Central memory CD8-positive, alpha-beta T cell (primary cell): ENCODE results near the gene EAPP.
"Not testable (repeated sequence)": the region's sequence is repeated elsewhere in the genome, so short reads cannot be mapped to it uniquely, and the experiment has no call there.

Experiments
- ATAC-seq: fragments of 150-1000 bp; cut with Tn5 transposase; replicated peaks from 2 replicates; pipeline ENCODE4 v1.10.0; 2022; ENCODE audit warnings: mild to moderate bottlenecking, moderate FRiP score, moderate number of reproducible peaks; ENCODE audit not compliant: poor library complexity, severe bottlenecking; ENCODE audit errors: extremely low read depth
- DNase-seq, 2 donors: peaks; one replicate each; pipeline ENCODE4 v3.0.0; 2021; ENCODE audit warnings: low spot score in 2 of 2
- H3K27ac Mint-ChIP-seq: one replicate; pipeline ENCODE4 v1.8.0; 2022; ENCODE audit warnings: low read depth, mild to moderate bottlenecking, moderate library complexity, mixed read lengths
- H3K27me3 Mint-ChIP-seq: one replicate; pipeline ENCODE4 v1.8.0; 2022; ENCODE audit warnings: mixed read lengths
- H3K36me3 Mint-ChIP-seq: one replicate; pipeline ENCODE4 v1.8.0; 2022; ENCODE audit warnings: mild to moderate bottlenecking, moderate library complexity, mixed read lengths; ENCODE audit not compliant: insufficient read depth
- H3K4me1 Mint-ChIP-seq: one replicate; pipeline ENCODE4 v1.8.0; 2022; ENCODE audit warnings: mixed read lengths
- H3K4me3 Mint-ChIP-seq: one replicate; pipeline ENCODE4 v1.8.0; 2022; ENCODE audit warnings: mild to moderate bottlenecking, moderate library complexity, mixed read lengths
- H3K9me3 Mint-ChIP-seq: one replicate; pipeline ENCODE4 v1.8.0; 2022; ENCODE audit warnings: mixed read lengths

EAPP gene

DNA sequence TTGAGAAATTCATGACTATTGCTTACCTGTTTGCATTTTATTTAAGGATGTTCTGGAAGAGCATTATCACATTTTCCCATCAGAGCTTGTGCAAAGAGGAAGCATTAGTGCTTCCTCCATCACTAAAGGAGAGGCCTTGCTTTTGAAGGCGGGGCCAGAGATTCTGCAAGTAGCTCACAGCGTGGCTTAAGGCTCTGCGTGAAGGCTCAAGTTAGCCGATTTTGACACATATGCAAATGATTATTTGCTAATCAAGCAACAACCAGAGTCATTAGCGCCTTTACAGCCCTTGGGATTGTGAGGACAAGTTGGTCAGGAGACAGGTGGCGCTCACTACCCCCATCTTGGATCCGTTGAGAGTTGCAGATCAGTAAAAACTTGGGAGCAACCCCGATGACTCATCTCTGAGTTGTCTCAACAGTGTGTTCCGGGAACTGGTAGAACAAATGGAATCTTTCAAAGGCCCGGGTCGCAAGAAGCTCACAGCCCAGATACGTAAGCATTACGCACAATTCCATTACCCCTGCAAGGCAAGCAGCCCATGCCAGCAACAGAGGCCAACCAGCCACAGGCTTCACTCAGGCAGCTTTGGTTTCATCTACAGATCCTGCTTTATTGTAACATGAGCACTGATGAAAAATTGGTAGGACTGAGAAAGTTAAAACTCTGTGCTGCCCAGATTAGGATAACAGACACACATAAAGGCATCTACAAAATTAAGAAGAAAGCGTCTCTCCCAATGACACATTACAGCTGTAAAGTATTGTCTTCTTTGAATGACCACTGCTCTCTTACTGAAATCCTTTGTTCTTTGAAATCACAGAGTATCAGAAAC, 42.6 kb downstream of the EAPP start:
- no peak for ATAC-seq
- Mint-ChIP-seq H3K4me1 (no peaks in the 10 kb centered on the region), H3K27me3 (peaks cover 10% of the 10 kb centered on the region), H3K9me3 (no peaks in the 10 kb centered on the region), H3K27ac (no peak overlapping the region), H3K4me3 (no peak overlapping the region), H3K36me3 (no peaks in the 10 kb centered on the region)
- DNase-seq, result no peak

DNA sequence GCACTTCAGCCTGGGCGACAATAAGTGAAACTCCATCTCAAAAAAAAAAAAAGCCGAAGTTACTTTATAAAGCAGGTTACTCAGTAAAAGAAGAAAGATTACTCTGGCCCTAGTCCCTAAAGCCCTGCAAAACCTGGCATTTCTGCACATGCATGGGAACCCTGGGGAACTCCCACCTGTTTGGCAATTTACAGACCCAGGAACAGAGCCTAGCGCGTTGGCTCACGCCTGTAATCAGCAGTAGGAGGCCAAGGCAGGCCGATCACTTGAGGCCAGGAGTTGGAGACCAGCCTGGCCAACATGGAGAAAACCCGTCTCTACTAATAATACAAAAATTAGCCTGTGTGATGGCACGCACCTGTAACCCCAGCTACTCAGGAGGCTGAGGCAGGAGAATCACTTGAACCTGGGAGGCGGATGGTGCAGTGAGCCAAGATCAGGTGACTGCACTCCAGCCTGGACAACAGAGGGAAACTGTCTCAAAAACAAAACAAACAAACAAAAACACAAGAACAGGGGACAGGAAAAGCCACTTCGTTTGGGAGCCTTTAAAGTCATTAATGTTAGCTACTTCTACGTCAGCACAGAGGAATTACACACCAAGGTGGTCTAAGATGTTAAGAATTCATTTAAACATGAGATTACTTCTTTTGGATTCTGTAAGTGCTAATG, 43.4 kb downstream of the EAPP start:
- Mint-ChIP-seq H3K9me3 (no peaks in the 10 kb centered on the region), H3K4me1 (no peaks in the 10 kb centered on the region), H3K36me3 (no peaks in the 10 kb centered on the region), H3K4me3 (no peak overlapping the region), H3K27ac (no peak overlapping the region), H3K27me3 (peaks cover 16% of the 10 kb centered on the region)
- DNase-seq, result no peak
- no peak for ATAC-seq

DNA sequence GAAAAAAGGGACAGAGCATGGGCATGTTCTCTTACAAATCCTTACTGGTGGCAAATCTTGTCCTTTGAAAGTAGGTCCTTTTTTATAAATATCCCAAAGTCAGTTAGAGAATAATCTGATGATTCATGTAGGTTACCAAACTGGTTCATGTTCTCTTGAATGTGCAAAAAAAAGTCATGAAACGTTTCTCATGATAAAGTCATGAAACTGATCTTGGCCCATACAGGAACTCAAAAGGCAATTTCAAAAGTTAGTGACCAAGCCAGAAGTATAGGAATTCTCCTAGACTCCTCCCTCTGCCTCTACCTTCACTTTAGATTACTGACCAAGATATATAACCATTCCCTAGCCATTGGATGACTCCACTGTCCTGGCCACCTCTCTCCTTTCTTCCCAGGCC, 50.2 kb downstream of the EAPP start:
- no peaks in the 10 kb centered on the region for H3K4me1 Mint-ChIP-seq
- DNase-seq (no peak), ATAC-seq (no peak)
- peaks cover 2% of the 10 kb centered on the region for H3K36me3 Mint-ChIP-seq
- H3K27ac Mint-ChIP-seq, result no peak overlapping the region
- H3K9me3 Mint-ChIP-seq, result no peaks in the 10 kb centered on the region
- no peak overlapping the region for H3K4me3 Mint-ChIP-seq
- peaks cover 20% of the 10 kb centered on the region for H3K27me3 Mint-ChIP-seq

DNA sequence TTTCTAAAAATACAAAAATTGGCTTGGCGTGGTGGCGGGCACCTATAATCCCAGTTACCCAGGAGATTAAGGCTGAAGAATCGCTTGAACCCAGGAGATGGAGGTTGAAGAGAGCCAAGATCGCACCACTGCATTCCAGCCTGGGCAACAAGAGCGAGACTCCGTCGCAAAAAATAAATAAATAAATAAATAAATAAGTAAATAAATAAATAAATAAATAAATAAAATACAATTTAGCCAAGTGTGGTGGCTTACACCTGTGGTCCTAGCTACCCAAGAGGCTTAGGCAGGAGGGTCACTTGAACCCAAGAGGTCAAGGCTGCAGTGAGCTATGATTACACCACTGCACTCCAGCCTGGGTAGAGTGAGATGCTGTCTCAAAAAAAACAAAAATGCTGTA, 51.0 kb downstream of the EAPP start:
- ATAC-seq, result no peak
- DNase-seq, result no peak
- Mint-ChIP-seq H3K4me3 (no peak overlapping the region), H3K27ac (no peak overlapping the region), H3K36me3 (peaks cover 2% of the 10 kb centered on the region), H3K4me1 (no peaks in the 10 kb centered on the region), H3K9me3 (no peaks in the 10 kb centered on the region), H3K27me3 (peaks cover 20% of the 10 kb centered on the region)

DNA sequence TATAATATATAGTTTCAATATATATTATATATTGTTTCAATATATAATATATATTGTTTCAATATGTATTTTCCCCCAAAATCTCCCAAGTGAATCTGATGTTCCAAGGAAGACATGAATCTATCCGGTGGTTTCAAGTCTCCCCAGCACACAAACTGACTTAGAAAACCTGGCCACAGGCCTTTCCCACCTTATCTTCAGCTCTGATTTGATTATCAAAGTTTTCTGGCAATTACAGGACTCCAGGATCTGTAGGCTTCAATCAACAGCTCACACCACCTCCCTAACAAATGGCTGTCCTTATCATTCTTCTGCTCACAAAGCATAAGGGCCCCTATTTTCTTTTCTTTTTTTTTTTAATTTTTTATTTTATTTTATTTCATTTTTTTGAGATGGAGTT, 54.8 kb downstream of the EAPP start:
- DNase-seq (no peak), ATAC-seq (no peak)
- H3K4me1 Mint-ChIP-seq, result no peaks in the 10 kb centered on the region
- H3K36me3 Mint-ChIP-seq, result peaks cover 2% of the 10 kb centered on the region
- H3K9me3 Mint-ChIP-seq, result no peaks in the 10 kb centered on the region
- no peaks in the 10 kb centered on the region for H3K27me3 Mint-ChIP-seq
- no peak overlapping the region for H3K4me3 Mint-ChIP-seq
- H3K27ac Mint-ChIP-seq, result no peak overlapping the region

DNA sequence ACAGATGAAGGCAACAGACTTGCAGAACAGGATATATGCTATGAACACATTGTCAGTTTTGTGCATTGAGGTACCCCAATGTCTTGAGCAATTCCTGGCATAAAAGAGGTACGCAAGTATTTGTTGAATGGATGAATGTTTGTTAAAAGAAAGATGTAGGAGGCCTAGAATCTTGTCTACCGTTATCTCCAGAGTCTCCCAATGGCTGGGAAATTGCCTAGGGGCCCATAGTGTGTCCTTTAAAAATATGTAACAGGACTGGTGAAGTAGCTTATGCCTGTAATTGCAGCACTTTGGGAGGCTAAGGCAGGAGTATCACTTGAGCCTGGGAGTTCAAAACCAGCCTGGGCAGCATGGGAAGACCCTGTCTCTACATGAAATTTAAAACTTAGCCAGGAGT, 57.0 kb downstream of the EAPP start:
- DNase-seq, result no peak
- ATAC-seq, result no peak
- no peaks in the 10 kb centered on the region for H3K9me3 Mint-ChIP-seq
- no peaks in the 10 kb centered on the region for H3K27me3 Mint-ChIP-seq
- H3K4me3 Mint-ChIP-seq, result no peak overlapping the region
- H3K4me1 Mint-ChIP-seq, result no peaks in the 10 kb centered on the region
- H3K27ac Mint-ChIP-seq, result no peak overlapping the region
- peaks cover 2% of the 10 kb centered on the region for H3K36me3 Mint-ChIP-seq

DNA sequence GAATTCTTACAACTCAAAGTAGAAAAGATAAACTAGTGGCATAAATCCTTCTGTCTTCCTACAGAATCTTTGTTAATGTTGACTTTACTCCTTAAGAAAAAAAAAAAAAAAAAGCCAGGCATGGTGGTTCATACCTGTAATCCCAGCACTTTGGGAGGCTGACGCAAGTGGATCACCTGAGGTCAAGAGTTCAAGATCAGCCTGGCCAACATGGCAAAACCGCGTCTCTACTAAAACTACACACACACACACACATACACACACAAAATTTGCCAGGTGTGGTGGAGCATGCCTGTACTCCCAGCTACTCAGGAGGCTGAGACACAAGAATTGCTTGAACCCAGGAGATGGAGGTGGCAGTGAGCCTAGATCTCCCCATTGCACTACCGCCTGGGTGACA, 59.8 kb downstream of the EAPP start:
- ATAC-seq (no peak), DNase-seq (no peak)
- no peak overlapping the region for H3K27ac Mint-ChIP-seq
- no peaks in the 10 kb centered on the region for H3K4me1 Mint-ChIP-seq
- H3K9me3 Mint-ChIP-seq, result no peaks in the 10 kb centered on the region
- no peaks in the 10 kb centered on the region for H3K27me3 Mint-ChIP-seq
- H3K4me3 Mint-ChIP-seq, result no peak overlapping the region
- H3K36me3 Mint-ChIP-seq, result no peaks in the 10 kb centered on the region

DNA sequence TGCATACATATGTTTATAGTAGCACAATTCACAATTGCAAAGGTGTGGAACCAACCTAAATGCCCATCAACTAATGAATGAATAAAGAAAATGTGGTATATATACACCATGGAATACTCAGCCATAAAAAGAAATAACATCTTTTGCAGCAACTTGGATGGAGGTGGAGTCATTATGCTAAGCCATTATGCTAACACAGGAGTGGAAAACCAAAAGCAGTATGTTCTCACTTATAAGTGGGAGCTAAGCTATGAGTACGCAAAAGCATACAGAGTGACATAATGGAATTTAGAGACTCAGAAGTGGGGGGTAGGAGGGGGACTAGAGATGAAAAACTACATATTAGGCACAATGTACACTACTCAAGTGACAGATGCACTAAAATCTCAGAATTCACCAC, 61.2 kb downstream of the EAPP start:
- Mint-ChIP-seq H3K27ac (no peak overlapping the region), H3K36me3 (no peaks in the 10 kb centered on the region), H3K9me3 (no peaks in the 10 kb centered on the region), H3K4me1 (no peaks in the 10 kb centered on the region), H3K4me3 (no peak overlapping the region), H3K27me3 (no peaks in the 10 kb centered on the region)
- no peak for DNase-seq
- no peak for ATAC-seq

DNA sequence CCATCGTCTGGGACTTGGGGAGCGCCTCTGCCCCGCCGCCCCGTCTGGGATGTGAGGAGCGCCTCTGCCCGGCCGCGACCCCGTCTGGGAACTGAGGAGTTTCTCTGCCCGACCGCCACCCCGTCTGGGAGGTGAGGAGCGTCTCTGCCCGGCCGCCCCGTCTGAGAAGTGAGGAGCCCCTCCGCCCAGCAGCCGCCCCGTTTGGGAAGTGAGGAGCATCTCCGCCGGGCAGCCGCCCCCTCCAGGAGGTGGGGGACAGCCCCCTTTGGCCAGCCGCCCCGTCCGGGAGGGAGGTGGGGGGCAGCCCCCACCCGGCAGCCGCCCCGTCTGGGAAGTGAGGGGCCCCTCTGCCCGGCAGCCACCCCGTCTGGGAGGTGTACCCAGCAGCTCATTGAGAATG, 63.5 kb downstream of the EAPP start:
- not testable (repeated sequence) for H3K36me3 Mint-ChIP-seq, H3K4me3 Mint-ChIP-seq, H3K27ac Mint-ChIP-seq, DNase-seq, H3K4me1 Mint-ChIP-seq, ATAC-seq, H3K27me3 Mint-ChIP-seq, H3K9me3 Mint-ChIP-seq

DNA sequence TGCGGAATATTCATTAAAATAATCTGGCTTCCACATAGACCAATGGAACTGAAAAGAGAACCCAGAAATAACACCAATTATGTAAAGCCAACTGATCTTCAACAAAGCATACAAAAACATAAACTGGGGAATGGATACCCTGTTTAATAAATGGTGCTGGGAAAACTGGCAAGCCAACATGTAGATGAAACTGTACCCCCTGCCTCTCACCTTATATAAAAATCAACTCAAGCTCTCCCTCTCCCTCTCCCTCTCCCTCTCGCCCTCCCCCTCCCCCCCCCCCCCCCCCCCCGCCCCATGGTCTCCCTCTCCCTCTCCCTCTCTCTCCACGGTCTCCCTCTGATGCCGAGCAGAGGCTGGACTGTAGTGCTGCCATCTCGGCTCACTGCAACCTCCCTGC, 64.3 kb downstream of the EAPP start:
- DNase-seq (no peak), ATAC-seq (no peak)
- Mint-ChIP-seq H3K4me3 (no peak overlapping the region), H3K9me3 (no peaks in the 10 kb centered on the region), H3K27ac (no peak overlapping the region), H3K36me3 (no peaks in the 10 kb centered on the region), H3K4me1 (no peaks in the 10 kb centered on the region), H3K27me3 (no peaks in the 10 kb centered on the region)

DNA sequence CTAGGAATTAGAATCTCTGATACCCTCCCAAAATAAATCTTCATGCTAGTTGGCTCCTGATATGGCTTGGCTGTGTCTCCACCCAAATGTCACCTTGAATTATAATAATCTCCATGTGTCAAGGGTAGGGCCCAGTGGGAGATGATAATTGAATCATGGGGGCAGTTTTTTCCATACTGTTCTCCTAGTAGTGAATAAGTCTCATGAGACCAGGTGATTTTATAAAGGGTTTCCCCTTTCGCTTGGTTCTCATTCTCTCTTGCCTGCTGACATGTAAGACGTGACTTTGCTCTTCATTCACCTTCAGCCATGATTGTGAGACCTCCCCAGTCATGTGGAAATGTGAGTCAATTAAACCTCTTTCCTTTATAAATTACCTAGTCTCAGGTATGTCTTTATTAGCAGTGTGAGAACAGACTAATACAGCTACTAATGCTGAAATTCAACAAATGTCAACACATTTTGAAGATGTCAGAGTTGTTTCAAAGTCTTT, 65.3 kb downstream of the EAPP start:
- ATAC-seq (no peak), DNase-seq (no peak)
- Mint-ChIP-seq H3K4me3 (no peak overlapping the region), H3K9me3 (no peaks in the 10 kb centered on the region), H3K27me3 (no peaks in the 10 kb centered on the region), H3K4me1 (no peaks in the 10 kb centered on the region), H3K36me3 (no peaks in the 10 kb centered on the region), H3K27ac (no peak overlapping the region)

DNA sequence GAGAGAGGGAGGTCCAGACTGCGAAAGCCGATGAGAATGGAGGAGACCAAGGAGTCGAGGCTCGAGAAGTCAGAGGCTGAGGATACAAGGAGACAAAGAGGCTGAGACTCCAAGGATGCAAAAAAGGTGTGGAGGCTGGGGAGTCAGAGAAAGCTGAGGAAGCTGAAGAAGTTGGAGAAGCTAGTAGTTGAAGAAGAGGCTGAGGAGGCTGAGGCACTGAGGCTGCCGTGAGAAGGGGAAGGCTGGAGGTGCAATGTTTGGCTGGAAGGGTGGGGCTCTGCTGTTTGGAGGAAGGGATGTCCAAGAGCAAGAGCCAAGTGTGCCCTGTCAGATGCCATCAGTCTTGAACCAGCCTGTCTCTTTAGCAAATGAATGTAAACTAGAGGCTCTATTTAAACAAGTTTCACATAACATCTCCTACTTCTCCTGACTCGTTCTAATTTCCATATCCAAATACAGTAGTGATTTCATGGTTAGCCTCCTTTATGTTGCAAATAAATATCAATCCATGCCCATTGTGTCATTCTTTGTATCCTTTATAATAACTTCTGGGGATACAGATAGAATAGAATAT, 66.7 kb downstream of the EAPP start:
- no peaks in the 10 kb centered on the region for H3K9me3 Mint-ChIP-seq
- DNase-seq (no peak), ATAC-seq (no peak)
- H3K27me3 Mint-ChIP-seq, result no peaks in the 10 kb centered on the region
- H3K4me1 Mint-ChIP-seq, result no peaks in the 10 kb centered on the region
- H3K27ac Mint-ChIP-seq, result no peak overlapping the region
- no peak overlapping the region for H3K4me3 Mint-ChIP-seq
- no peaks in the 10 kb centered on the region for H3K36me3 Mint-ChIP-seq

DNA sequence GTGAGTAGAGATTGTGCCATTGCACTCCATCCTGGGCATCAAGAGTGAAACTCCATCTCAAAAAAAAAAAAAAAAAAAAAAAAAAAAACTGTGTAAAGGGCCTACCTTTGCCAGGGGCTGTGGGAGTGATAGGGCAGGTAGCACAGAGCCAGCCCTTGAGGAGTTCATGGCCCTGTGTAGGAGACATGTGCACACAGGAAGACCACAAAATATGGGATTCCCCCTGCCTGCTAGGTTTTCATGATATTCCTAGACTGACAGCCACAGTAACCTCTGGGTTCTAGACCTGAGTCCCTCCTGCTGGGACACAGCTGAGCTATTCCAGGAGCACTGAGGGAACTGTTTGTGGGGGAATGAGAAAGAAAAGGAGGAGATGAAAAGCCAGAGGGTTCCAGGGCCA, 69.2 kb downstream of the EAPP start:
- Mint-ChIP-seq H3K36me3 (no peaks in the 10 kb centered on the region), H3K4me3 (no peak overlapping the region), H3K4me1 (no peaks in the 10 kb centered on the region), H3K9me3 (no peaks in the 10 kb centered on the region), H3K27ac (no peak overlapping the region), H3K27me3 (no peaks in the 10 kb centered on the region)
- ATAC-seq, result no peak
- no peak for DNase-seq
